HG03342 (cell line): ENCODE measurements around the gene C10orf67.

Experiments
- ATAC-seq: cut with Tn5 transposase; IDR thresholded peaks from one replicate; pipeline ENCODE4 v1.9.1; 2021; ENCODE audit warnings: mild to moderate bottlenecking, moderate library complexity; ENCODE audit not compliant: unreplicated experiment

The C10orf67 gene

DNA sequence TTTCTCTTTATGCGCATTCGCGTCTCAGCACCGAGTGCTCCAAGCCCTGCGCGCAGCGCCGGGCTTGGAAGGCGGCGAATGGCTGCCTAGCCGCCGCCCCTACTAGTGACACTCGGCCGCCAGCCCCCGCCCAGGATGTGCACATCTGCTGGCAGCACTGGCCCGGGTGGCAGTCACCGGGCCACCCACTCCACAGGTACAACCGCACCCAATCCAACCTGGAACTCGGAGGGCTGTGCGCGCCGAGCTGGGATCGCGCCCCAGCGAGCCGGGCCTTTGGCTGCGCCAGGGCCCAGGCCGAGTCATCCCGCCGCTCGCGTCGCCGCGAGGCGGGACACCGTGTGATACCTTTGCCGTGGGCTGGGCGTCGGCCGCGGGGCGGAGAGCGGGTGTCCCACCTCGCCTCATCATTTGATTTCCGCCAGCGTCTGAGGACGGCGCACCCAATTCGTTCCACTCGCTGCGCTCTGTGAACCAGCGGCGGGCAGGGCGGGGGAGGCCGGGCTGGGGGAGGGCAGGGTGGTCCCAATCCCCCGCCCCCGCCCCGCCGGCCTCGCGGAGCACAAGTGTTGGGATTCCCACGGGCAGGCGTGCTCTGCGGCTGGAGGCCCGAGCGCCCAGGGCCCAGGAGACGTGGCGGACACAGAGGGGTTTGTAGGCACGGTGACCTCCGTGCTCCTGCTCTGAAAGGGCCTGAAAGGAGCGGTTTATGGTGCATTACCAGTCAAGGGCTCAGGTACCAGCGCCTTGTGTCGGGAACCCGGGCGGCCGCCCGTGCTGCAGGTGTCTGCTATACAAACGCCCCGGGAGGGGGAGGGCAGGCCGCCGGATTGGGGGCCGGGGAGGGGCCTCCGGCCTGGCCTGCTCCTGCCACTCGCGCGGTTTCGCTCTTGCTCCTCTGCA lies 170.3 kb downstream of the C10orf67 start:
- no peak for ATAC-seq

DNA sequence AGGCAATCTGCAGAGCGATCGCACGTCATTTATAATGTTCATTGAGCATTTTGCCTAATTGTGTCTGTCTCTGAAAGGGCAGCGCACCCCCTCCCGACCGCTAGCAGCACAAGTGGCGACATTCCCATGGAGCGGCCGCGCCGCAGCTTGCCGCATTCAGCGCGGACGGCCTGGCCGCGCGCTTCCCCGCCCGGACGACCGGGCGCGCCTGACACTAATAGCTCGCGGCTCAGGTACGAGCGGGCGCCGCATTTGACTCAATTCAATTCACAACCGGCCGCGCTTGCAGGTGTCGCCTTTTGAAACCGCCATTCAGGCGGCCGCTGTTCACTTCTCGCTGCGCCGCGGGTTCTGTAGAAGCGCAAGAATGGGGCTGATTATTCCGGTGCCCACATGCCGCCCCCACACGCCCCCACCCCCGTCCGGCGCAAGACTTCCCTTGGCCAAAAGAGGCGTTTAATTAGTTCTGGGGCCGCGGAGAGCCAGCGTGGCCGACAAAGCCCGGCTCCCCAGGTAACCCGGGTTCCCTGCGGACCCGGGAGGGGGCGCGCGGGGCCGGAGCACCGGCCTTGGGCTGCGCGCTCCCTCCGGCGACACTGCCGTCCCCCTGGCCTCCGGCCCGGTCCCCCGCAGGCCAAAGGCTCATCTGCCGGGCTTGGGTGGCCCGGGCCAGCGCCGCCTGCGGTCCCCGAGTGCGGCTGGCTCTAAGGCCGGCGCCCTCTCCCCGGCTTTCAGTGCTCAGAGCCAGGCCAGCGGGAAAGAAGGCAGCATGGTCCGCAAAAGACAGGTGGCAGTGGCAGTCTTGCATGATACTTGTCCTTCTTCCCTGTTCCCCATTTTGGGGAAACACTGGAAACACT lies 171.2 kb downstream of the C10orf67 start:
- no peak for ATAC-seq

DNA sequence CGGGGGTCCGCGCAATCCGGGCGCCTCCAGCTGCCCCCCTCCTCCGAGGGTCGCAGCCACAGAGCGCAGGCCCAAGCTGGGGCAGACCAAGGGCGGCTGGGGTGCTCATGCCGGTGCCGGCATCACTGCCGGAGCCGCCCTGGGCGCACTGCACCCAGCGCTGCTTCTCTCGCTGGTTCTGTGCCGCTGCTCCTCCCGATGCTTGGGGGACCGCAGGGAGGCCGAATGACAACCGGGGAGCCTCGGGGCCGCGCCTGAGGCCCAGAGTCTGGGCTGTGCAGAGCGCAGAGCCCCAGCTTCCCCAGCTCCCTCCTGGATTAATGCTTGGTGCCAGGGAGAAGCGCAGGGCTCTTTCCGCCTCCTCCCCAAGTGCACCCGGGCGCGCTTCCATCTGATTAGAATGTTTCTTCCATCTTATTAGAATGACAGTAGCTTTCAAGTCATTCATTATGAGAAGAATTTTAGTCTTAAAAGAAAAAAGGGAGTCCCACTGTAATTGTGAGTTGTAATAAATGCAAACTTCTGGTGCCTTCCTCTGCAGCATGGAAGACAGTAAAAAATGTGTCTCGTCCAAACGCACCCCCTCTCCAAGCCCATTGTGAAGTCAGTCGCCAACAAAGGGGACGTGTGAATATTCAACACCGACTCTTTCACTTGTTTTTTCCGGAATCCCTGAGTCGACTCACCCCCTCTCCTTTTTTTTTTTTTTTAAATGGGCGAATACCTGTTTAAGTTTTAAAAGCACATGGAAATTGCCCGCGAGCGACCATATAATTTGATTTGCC lies 172.0 kb downstream of the C10orf67 start:
- no peak for ATAC-seq

DNA sequence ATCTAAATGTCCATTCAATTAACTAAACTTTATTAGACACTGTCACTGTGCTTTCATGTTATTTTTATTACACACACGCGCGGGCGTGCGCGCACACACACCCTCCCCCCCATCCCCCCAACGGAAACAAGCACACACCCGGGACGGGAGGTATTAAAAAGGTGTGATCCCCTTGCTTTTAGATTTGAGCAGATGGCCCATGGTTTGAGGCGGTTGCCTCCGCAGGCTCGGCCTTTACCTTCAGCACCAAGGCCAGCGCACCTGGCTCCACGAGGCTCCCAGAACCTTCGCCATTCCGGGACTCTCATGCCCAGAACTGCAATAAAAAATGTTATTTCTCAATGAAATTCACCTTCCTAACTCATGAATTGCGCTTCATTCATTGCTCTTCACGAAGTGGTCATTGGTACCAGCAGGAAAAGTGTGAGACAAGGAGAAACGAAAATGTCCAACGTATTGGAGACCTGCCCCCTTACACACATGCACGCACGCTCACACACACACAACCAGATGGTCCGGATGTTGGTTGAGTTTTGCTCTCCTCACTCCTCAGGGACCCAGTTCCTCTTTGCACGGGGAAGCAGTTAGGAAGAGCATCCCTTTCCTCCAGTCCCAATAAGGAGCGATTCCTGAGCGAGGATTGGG lies 173.2 kb downstream of the C10orf67 start:
- ATAC-seq, result no peak

DNA sequence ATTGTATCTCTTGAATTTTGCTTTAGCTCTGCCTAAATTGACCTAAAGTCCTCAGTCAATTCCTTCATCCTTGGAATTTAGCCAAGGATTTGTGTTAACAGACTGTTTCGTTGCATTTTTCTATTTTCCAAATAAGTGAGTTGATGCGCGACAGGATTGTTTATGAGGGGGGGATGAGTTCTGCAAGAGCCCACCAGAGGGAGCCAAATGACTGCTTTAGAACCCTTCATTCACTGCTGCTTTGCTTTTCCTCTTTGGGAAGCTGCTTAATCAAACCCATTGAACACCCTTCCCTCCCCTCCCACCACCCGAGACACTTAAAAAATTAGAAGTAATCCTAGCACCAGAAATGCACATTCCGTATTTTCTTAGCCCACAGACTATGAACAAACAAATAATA lies 186.2 kb downstream of the C10orf67 start:
- peak; percentile 76 for ATAC-seq

DNA sequence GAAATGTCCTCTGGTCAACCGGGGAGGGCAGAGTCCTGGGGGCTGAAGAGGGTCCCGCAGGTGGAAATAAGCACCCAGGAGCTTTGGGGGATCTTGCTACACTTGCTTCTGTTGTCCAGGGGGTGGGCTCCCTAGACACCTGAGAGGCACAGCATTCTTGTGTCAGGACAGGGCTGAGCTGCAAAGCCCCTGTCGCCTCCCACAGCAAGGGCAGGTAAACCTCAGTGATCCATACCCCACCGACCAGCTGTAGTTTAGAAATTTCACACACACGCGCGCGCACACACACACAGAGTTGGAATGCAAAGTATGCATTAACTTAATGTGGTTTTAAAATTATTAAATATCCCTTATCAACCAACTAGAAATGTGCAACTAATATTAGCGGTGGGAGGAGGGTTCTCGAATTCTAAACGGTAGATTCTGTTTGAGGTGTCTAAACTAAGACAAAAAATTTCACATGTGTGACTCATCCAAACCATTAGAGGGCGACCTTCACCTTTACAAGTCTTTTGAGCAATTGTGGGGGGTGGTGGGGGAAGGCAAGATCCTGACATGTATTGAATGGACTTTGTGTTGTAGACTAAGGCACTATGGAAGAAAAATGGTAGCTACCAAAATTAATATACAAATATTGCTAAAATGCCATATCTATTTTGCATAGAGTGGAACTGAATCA lies 186.8 kb downstream of the C10orf67 start:
- peak; percentile 73 for ATAC-seq

DNA sequence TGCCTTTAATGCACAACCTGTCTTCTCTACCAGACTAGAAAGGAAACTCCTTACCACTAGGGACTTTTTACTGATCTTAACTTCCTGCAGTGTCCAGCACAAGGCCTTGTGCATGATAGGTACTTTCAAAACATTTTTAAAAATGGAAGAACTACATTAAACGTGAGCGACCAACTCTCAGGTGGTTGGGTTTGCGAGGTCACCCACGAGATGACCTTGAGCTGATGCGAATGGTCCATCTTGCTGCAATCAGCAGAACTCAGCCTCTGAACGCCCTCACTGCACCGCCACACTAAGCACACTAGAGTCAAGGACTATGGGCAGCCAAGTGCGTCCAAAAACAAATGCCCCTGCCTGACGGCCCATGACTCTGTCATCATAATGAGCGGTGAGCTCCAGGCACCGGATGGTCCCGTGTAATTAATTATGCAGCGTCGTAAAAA lies 187.3 kb downstream of the C10orf67 start:
- no peak for ATAC-seq

DNA sequence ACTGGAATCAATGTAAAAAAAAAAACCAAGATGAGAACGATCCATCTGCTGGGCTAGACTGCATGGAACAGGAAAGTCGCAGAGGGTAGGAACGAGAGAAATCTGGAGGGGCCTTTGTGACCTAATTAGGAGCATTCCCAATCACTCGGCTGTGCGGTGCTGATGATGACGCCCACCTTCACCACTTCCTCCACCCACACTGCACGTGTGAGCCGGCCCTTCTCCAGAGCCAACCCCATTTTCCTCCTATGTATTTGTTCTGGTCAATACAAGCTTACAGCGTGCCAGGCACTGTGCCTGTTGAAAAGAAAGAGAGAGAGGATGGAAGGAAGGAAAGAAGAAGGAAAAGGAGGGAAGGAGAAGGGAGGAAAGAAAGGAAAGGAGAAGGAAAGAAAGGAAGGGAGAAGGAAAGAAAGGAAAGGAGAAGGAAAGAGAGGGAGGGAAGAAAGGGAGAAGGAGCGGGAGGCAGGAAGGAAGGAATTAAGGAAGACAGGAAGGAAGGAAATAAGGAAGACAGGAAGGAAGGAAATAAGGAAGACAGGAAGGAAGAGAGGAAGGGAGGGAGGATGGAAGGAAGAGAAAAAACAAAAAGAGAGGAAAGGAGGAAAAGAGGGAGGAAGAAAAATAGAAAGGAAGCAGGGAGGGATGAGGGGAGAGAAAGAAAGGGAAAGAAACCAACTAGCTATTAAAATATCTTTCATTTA lies 188.0 kb downstream of the C10orf67 start:
- no peak for ATAC-seq

DNA sequence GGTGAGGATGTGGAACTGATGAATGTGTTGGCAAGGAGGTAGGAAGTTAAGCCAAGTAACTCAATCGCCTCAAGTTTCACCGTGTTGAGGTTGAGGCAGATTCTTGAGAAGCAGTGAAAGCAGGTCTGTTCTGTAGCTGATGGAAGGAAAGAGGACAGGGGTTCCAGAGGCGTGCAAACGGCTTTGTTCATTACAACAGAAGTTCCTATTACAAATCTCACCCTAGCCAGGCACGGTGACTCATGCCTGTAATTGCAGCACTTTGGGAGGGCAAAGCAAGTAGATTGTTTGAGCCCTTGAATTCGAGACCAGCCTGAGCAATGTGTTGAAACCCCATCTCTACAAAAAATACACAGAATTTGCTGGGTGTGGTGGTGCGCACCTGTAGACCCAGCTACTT lies 189.4 kb downstream of the C10orf67 start:
- no peak for ATAC-seq
